Measurements from ENCODE around the gene BMPR2.

DNA sequence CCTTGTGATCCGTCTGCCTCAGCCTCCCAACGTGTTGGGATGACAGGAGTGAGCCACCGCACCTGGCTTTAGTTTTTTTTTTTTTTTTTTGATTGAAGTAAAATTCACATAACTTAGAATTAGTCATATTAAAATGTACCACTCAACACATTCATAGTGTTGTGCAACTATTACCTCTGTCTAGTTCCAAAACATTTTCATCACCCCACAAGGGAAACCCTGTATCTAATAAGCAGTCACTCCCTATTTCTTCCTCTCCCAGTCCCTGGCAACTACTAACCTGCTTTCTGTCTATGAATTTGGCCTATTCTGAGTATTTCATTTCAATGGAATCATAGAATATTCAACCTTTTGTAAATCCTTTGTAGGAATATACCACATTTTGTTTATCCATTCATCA lies 134.8 kb downstream of the BMPR2 start:
- TF ChIP-seq CTCF (IDR thresholded peaks at IDR 0.05) = no peak
- no peak for TF ChIP-seq POLR2AphosphoS5 (IDR thresholded peaks at IDR 0.05)
- TF ChIP-seq POLR2A (IDR thresholded peaks at IDR 0.05; ENCODE audit: low read depth) = no peak
- no peak for TF ChIP-seq EP300 (IDR thresholded peaks at IDR 0.05)

Data from esophagus muscularis mucosa (tissue), 4 donors.